CD4-positive, alpha-beta T cell (primary cell): ENCODE measurements around the gene SMOC1. TPM values are rescaled to one million over a fixed set of nuclear protein-coding genes. Genes with fewer than 3 reads are reported as not detected.

ENCODE experiments used
- ATAC-seq: fragments of 200-7000 bp; cut with Tn5 transposase; one replicate; pipeline ENCODE4 v1.10.0; 2022; ENCODE audit warnings: mild to moderate bottlenecking; ENCODE audit not compliant: poor library complexity
- CTCF ChIA-PET: fragments of 350-600 bp; sonication (Branson Sonifier 250); formaldehyde crosslinking; loops from one replicate; lab custom pipeline; 2021; ENCODE audit warnings: antibody characterized with exemption, inconsistent platforms; lab: Charles Lee
- POLR2A ChIA-PET: fragments of 350-600 bp; sonication (Branson Sonifier 250); formaldehyde crosslinking; loops from one replicate; lab custom pipeline; 2021; ENCODE audit warnings: antibody characterized with exemption, inconsistent platforms; lab: Charles Lee
- DNase-seq, 14 experiments: peaks; one replicate each; pipeline ENCODE4 v3.0.0-alpha.2; 2013 to 2020; ENCODE audit warnings: mixed read lengths in 2 of 14
- H3K27ac ChIP-seq, 2 donors: one replicate each; pipeline versions ENCODE4 v1.5.1 to v1.7.0; 2013; ENCODE audit warnings: low read length in 2 of 2, low read depth in 1 of 2, mild to moderate bottlenecking in 1 of 2
- H3K27me3 ChIP-seq, 2 experiments: 1 replicate in 1 of 2; 2 replicates in 1 of 2; pipeline versions ENCODE4 v1.6.1 to v1.7.0; 2013; ENCODE audit warnings: low read length in 2 of 2, control low read depth in 1 of 2, mild to moderate bottlenecking in 1 of 2, moderate library complexity in 1 of 2; ENCODE audit not compliant: insufficient read depth in 2 of 2, control insufficient read depth in 1 of 2
- H3K36me3 ChIP-seq: one replicate; pipeline ENCODE4 v1.6.1; 2013; ENCODE audit warnings: low read length, control low read depth; ENCODE audit not compliant: insufficient read depth
- H3K4me1 ChIP-seq: one replicate; pipeline ENCODE4 v1.6.1; 2013; ENCODE audit warnings: low read length, control low read depth; ENCODE audit not compliant: insufficient read depth
- H3K4me3 ChIP-seq: one replicate; pipeline ENCODE4 v1.5.1; 2013; ENCODE audit warnings: mild to moderate bottlenecking, low read length, moderate library complexity
- H3K9me3 ChIP-seq, 2 experiments: 1 replicate in 1 of 2; 2 replicates in 1 of 2; pipeline versions ENCODE4 v1.6.1 to v1.7.0; 2013; ENCODE audit warnings: low read length in 2 of 2, mild to moderate bottlenecking in 2 of 2, control low read depth in 1 of 2, moderate library complexity in 1 of 2; ENCODE audit not compliant: control insufficient read depth in 1 of 2, insufficient read depth in 1 of 2
- H3K27ac Mint-ChIP-seq: one replicate; pipeline ENCODE4 v1.8.0; 2020; ENCODE audit warnings: mixed read lengths
- H3K27me3 Mint-ChIP-seq: one replicate; pipeline ENCODE4 v1.8.0; 2021; ENCODE audit warnings: mixed read lengths
- H3K36me3 Mint-ChIP-seq: one replicate; pipeline ENCODE4 v1.8.0; 2021; ENCODE audit warnings: low read depth, mixed read lengths
- H3K4me1 Mint-ChIP-seq: one replicate; pipeline ENCODE4 v1.8.0; 2021; ENCODE audit warnings: low read depth, mixed read lengths
- H3K4me3 Mint-ChIP-seq: one replicate; pipeline ENCODE4 v1.8.0; 2020; ENCODE audit warnings: mild to moderate bottlenecking, mixed read lengths
- H3K9me3 Mint-ChIP-seq: one replicate; pipeline ENCODE4 v1.8.0; 2020; ENCODE audit warnings: mixed read lengths
- CTCF ChIP-seq: fragments of 200-600 bp; IDR thresholded peaks from one replicate; pipeline ENCODE4 v1.8.0; 2022; ENCODE audit warnings: antibody characterized with exemption, mild to moderate bottlenecking
- intact Hi-C, 2 experiments: fragments of 100-400 bp; cut with DNase I in 1 of 2; cut with micrococcal nuclease in 1 of 2; formaldehyde crosslinking; loops; one replicate each; pipeline versions ENCODE4 v1.15.1 to v1.9.0; 2023 to 2025; cut with DNase I, micrococcal nuclease
- total RNA-seq, 174 experiments: library from RNA in 2 of 174; stranded (reverse) in 2 of 174; gene quantifications; one replicate each; pipeline ENCODE4 v1.2.3 and lab custom pipeline; 2021 to 2026

Gene SMOC1
- total RNA-seq, 2 experiments from 2014 or later: not detected

DNA sequence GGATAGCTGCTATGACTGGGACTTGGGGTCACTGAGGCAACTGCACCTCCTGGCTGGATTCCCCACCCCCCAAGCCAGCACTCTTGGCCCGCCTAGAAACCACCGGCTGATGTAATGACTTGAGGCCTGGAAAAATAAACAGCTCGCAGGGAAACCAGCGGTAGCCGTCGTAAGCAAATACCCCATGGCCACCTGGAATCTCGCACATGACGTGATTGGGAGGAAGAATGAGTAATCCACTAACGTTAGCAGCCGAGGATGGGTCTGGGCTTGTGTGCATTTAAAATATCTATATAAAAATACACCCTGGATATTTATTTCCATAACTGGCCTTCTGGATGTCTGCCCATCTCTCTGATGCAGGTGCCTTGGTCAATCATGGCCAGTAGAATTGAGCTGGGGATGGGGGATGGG, 120.1 kb downstream of the SMOC1 start:
- no peaks in the 10 kb centered on the region for H3K9me3 Mint-ChIP-seq

GRCh38 chr14:70000601-70001000, 121.4 kb downstream of the SMOC1 start:
- peaks cover 7% of the 10 kb centered on the region for H3K27me3 Mint-ChIP-seq
- intact Hi-C loops: no loop called here
- no peak overlapping the region for H3K4me3 Mint-ChIP-seq
- no peaks in the 10 kb centered on the region for H3K4me1 ChIP-seq
- CTCF ChIA-PET: no interaction called here
- no peak overlapping the region for H3K4me3 ChIP-seq
- TF ChIP-seq CTCF: no peak
- no peaks in the 10 kb centered on the region for H3K9me3 ChIP-seq
- no peaks in the 10 kb centered on the region for H3K36me3 ChIP-seq
- no peak overlapping the region for H3K27ac ChIP-seq
- POLR2A ChIA-PET: no interaction called here
- H3K4me1 Mint-ChIP-seq: no peaks in the 10 kb centered on the region
- no peak overlapping the region for H3K27ac Mint-ChIP-seq
- no peak for DNase-seq
- ATAC-seq: no peak
- H3K9me3 Mint-ChIP-seq: no peaks in the 10 kb centered on the region
- no peaks in the 10 kb centered on the region for H3K27me3 ChIP-seq
- H3K36me3 Mint-ChIP-seq: no peaks in the 10 kb centered on the region

More for the DNA sequence above, 120.1 kb downstream of the SMOC1 start:
- H3K9me3 ChIP-seq: no peaks in the 10 kb centered on the region
- no peak for TF ChIP-seq CTCF
- Mint-ChIP-seq H3K4me3 (no peak overlapping the region), H3K27ac (no peak overlapping the region), H3K36me3 (no peaks in the 10 kb centered on the region), H3K27me3 (peaks cover 12% of the 10 kb centered on the region), H3K4me1 (no peaks in the 10 kb centered on the region)
- H3K4me1 ChIP-seq: no peaks in the 10 kb centered on the region
- DNase-seq (no peak), ATAC-seq (no peak)
- intact Hi-C loops: no loop called here
- ChIA-PET POLR2A (no interaction called here), CTCF (no interaction called here)
- H3K27me3 ChIP-seq: no peaks in the 10 kb centered on the region
- no peak overlapping the region for H3K27ac ChIP-seq
- no peak overlapping the region for H3K4me3 ChIP-seq
- H3K36me3 ChIP-seq: no peaks in the 10 kb centered on the region

- ATAC-seq (no peak), DNase-seq (no peak)
- H3K27me3 ChIP-seq: no peaks in the 10 kb centered on the region
- CTCF ChIA-PET: no interaction called here
- intact Hi-C loops: no loop called here
- POLR2A ChIA-PET: no interaction called here
- no peaks in the 10 kb centered on the region for H3K4me1 ChIP-seq
- H3K27ac Mint-ChIP-seq: no peak overlapping the region
- no peaks in the 10 kb centered on the region for H3K9me3 ChIP-seq
- H3K9me3 Mint-ChIP-seq: no peaks in the 10 kb centered on the region
- H3K27me3 Mint-ChIP-seq: peaks cover 7% of the 10 kb centered on the region
- no peak overlapping the region for H3K4me3 Mint-ChIP-seq
- H3K4me3 ChIP-seq: no peak overlapping the region
- no peak overlapping the region for H3K27ac ChIP-seq
- no peaks in the 10 kb centered on the region for H3K4me1 Mint-ChIP-seq
- H3K36me3 Mint-ChIP-seq: no peaks in the 10 kb centered on the region
- H3K36me3 ChIP-seq: no peaks in the 10 kb centered on the region
- no peak for TF ChIP-seq CTCF
Measured at GRCh38 chr14:70002589-70003346, 123.6 kb downstream of the SMOC1 start.
